GM23248 (cell line): ENCODE data around the gene DNAJB12. TPM values are rescaled to one million over a fixed set of nuclear protein-coding genes. Genes with fewer than 3 reads are reported as not detected.
A peak's percentile ranks its signal among the peaks of the same experiment; 100 is the strongest.
"Not testable (repeated sequence)": the region's sequence is repeated elsewhere in the genome, so short reads cannot be mapped to it uniquely, and the experiment has no call there.

ENCODE experiments used
- DNase-seq: peaks from one replicate; pipeline ENCODE4 v3.0.0-alpha.2; 2015
- H2AFZ ChIP-seq: fragments of 200-600 bp; sonication (generic); 2 replicates; pipeline ENCODE4 v1.6.1; 2016; ENCODE audit warnings: antibody characterized with exemption
- H3F3A ChIP-seq: fragments of 200-600 bp; sonication (generic); 2 replicates; pipeline ENCODE4 v1.6.1; 2016; ENCODE audit warnings: mild to moderate bottlenecking, antibody characterized with exemption, mixed run types; ENCODE audit not compliant: insufficient read depth
- H3K27ac ChIP-seq: fragments of 200-600 bp; sonication (generic); 2 replicates; pipeline ENCODE4 v1.5.1; 2016; ENCODE audit warnings: mild to moderate bottlenecking
- H3K27me3 ChIP-seq: fragments of 200-600 bp; sonication (generic); replicated peaks from 2 replicates; pipeline ENCODE4 v1.6.1; 2016; ENCODE audit warnings: mild to moderate bottlenecking; ENCODE audit not compliant: insufficient read depth
- H3K36me3 ChIP-seq: fragments of 200-600 bp; sonication (generic); 2 replicates; pipeline ENCODE4 v1.6.1; 2016; ENCODE audit warnings: low read depth, mild to moderate bottlenecking
- H3K4me1 ChIP-seq: fragments of 200-600 bp; sonication (generic); 2 replicates; pipeline ENCODE4 v1.6.1; 2016; ENCODE audit warnings: mild to moderate bottlenecking; ENCODE audit not compliant: insufficient read depth
- H3K4me2 ChIP-seq: fragments of 200-600 bp; sonication (generic); one replicate; pipeline ENCODE4 v1.6.1; 2016; ENCODE audit warnings: mild to moderate bottlenecking; ENCODE audit not compliant: unreplicated experiment
- H3K4me3 ChIP-seq: fragments of 200-600 bp; sonication (generic); 2 replicates; pipeline ENCODE4 v1.5.1; 2016; ENCODE audit warnings: mild to moderate bottlenecking
- H3K79me2 ChIP-seq: fragments of 200-600 bp; sonication (generic); 2 replicates; pipeline ENCODE4 v1.6.1; 2016; ENCODE audit warnings: mild to moderate bottlenecking; ENCODE audit not compliant: insufficient read depth
- H3K9ac ChIP-seq: fragments of 200-600 bp; sonication (generic); 2 replicates; pipeline ENCODE4 v1.6.1; 2016; ENCODE audit warnings: mild to moderate bottlenecking
- H3K9me2 ChIP-seq: fragments of 200-600 bp; sonication (generic); 2 replicates; pipeline ENCODE4 v1.6.1; 2016; ENCODE audit warnings: mixed run types, mild to moderate bottlenecking, moderate library complexity; ENCODE audit not compliant: insufficient read depth
- H3K9me3 ChIP-seq: fragments of 200-600 bp; sonication (generic); one replicate; pipeline ENCODE4 v1.6.1; 2017; ENCODE audit warnings: low read depth
- H4K20me1 ChIP-seq: fragments of 200-600 bp; sonication (generic); 2 replicates; pipeline ENCODE4 v1.6.0; 2016; ENCODE audit not compliant: insufficient read depth
- EZH2 ChIP-seq: fragments of 200-600 bp; sonication (generic); IDR thresholded peaks from 2 replicates; pipeline ENCODE4 v1.6.1; 2018; ENCODE audit warnings: antibody characterized with exemption, mild to moderate bottlenecking; ENCODE audit not compliant: insufficient read depth, poor library complexity, severe bottlenecking
- EZH2phosphoT487 ChIP-seq: fragments of 200-600 bp; sonication (generic); IDR thresholded peaks from 2 replicates; pipeline ENCODE4 v1.6.1; 2018; ENCODE audit warnings: antibody characterized with exemption, moderate library complexity, mild to moderate bottlenecking, low read depth; ENCODE audit not compliant: insufficient read depth
- WGBS, 2 experiments: methylation state at CpG; one replicate each; pipeline ENCODE4 v1.1.6; 2015 to 2017; ENCODE audit warnings: low lambda C conversion rate in 2 of 2, low coverage in 1 of 2; ENCODE audit errors: missing lambda C conversion rate in 2 of 2; 5-methylcytosine and 5-hydroxymethylcytosine counted together
- in situ Hi-C: fragments of 300-500 bp; cut with MboI; formaldehyde crosslinking; loops from 2 replicates; pipeline ENCODE4 v1.15.0; 2020
- polyA plus RNA-seq: library from polyadenylated mRNA; unstranded; fragments of >200 nt; fragmentation: Nextera tagmentation; extraction: Ambion mirVana; gene quantifications from 2 replicates; pipeline ENCODE4 v1.2.1, GENCODE V29; 2016
- total RNA-seq: library from RNA; depleted of rRNA; stranded (reverse); fragments of >200 nt; shearing (Covaris generic); gene quantifications from 2 replicates; pipeline ENCODE4 v1.2.3, GENCODE V29; 2014

Gene DNAJB12
- total and polyA plus RNA-seq, 2 experiments from 2014 or later = 28.4 to 32.0 TPM

- H4K20me1 ChIP-seq = no peaks in the 10 kb centered on the region
- 44 to 50% methylated on average over 10 to 11 of the region's 11 CpGs for WGBS, 2 experiments
- no peak for TF ChIP-seq EZH2phosphoT487
- TF ChIP-seq EZH2 = no peak
- H3F3A ChIP-seq = peaks cover 7% of the 10 kb centered on the region; the same call in 1 of the 2 replicates
- no peak overlapping the region for H3K9ac ChIP-seq
- H3K27me3 ChIP-seq = no peaks in the 10 kb centered on the region
- H3K4me1 ChIP-seq = peaks cover 25% of the 10 kb centered on the region
- no peaks in the 10 kb centered on the region for H3K9me3 ChIP-seq
- in situ Hi-C loops = no loop called here
- H3K4me2 ChIP-seq = no peak overlapping the region
- DNase-seq = peak; percentile 41
- no peaks in the 10 kb centered on the region for H3K79me2 ChIP-seq
- H3K9me2 ChIP-seq = no peaks in the 10 kb centered on the region
- H3K4me3 ChIP-seq = no peak overlapping the region
- no peaks in the 10 kb centered on the region for H3K36me3 ChIP-seq
- peak overlapping the region; percentile 72; the same call in 1 of the 2 replicates for H2AFZ ChIP-seq
- H3K27ac ChIP-seq = no peak overlapping the region
Measured at GRCh38 chr10:72310241-72310633, 44.5 kb downstream of the DNAJB12 start.

GRCh38 chr10:72309290-72310240 is 45.2 kb downstream of the DNAJB12 start:
- H3K9ac ChIP-seq = 0 out of 2 replicates have a peak overlapping the region, but pooled peaks have one; percentile 12
- H3K4me2 ChIP-seq = no peak overlapping the region
- no peak overlapping the region for H3K27ac ChIP-seq
- H2AFZ ChIP-seq = peak overlapping the region; percentile 72
- peaks cover 22% of the 10 kb centered on the region for H3K4me1 ChIP-seq
- H3K9me2 ChIP-seq = no peaks in the 10 kb centered on the region
- peak; percentile 71 for DNase-seq
- TF ChIP-seq EZH2phosphoT487 (no peak), EZH2 (no peak)
- peaks cover 3% of the 10 kb centered on the region; the same call in 1 of the 2 replicates for H3F3A ChIP-seq
- H4K20me1 ChIP-seq = no peaks in the 10 kb centered on the region
- 33 to 34% methylated on average over 20 to 21 of the region's 21 CpGs for WGBS, 2 experiments
- no peaks in the 10 kb centered on the region for H3K27me3 ChIP-seq
- H3K9me3 ChIP-seq = no peaks in the 10 kb centered on the region
- in situ Hi-C loops = no loop called here
- H3K4me3 ChIP-seq = no peak overlapping the region
- no peaks in the 10 kb centered on the region for H3K79me2 ChIP-seq
- no peaks in the 10 kb centered on the region for H3K36me3 ChIP-seq

GRCh38 chr10:72308320-72308987 is 46.3 kb downstream of the DNAJB12 start:
- Histone ChIP-seq H3K4me2 (peak overlapping the region; percentile 29), H3K27me3 (no peaks in the 10 kb centered on the region), H2AFZ (peak overlapping the region; percentile 72), H3K27ac (peak overlapping the region; percentile 47), H3F3A (peaks cover 3% of the 10 kb centered on the region; the same call in 1 of the 2 replicates), H4K20me1 (no peaks in the 10 kb centered on the region), H3K4me3 (no peak overlapping the region), H3K9me3 (no peaks in the 10 kb centered on the region), H3K9me2 (no peaks in the 10 kb centered on the region), H3K9ac (peak overlapping the region; percentile 34; the same call in 1 of the 2 replicates), H3K36me3 (no peaks in the 10 kb centered on the region), H3K4me1 (peaks cover 22% of the 10 kb centered on the region), H3K79me2 (no peaks in the 10 kb centered on the region)
- TF ChIP-seq EZH2 = no peak
- no peak for TF ChIP-seq EZH2phosphoT487
- peak; percentile 91 for DNase-seq
- WGBS, 2 experiments = 54 to 60% methylated on average over 7 of the region's 7 CpGs
- in situ Hi-C loops = no loop called here

GRCh38 chr10:72307711-72308110 is 47.0 kb downstream of the DNAJB12 start:
- H3K79me2 ChIP-seq, H3K36me3 ChIP-seq, H3K9me2 ChIP-seq, H3K27me3 ChIP-seq, in situ Hi-C loops, H3K4me3 ChIP-seq, H3K27ac ChIP-seq, H3K9me3 ChIP-seq, DNase-seq, H3K9ac ChIP-seq, H4K20me1 ChIP-seq, H3K4me2 ChIP-seq, H3F3A ChIP-seq: not testable (repeated sequence)
- Histone ChIP-seq H2AFZ (peak overlapping the region; percentile 72; the same call in 1 of the 2 replicates), H3K4me1 (peaks cover 22% of the 10 kb centered on the region)
- WGBS, 2 experiments = 97% methylated on average over 7 of the region's 7 CpGs
